ENCODE data around the gene KLF17.
"Not testable (repeated sequence)": the region's sequence is repeated elsewhere in the genome, so short reads cannot be mapped to it uniquely, and the experiment has no call there.

KLF17 gene

GRCh38 chr1:44110916-44111315 lies 7.7 kb upstream of the KLF17 start:
- no peak for DNase-seq

- no peak for DNase-seq
These were observed 6.8 kb upstream of the KLF17 start for GRCh38 chr1:44111861-44112260.

DNA sequence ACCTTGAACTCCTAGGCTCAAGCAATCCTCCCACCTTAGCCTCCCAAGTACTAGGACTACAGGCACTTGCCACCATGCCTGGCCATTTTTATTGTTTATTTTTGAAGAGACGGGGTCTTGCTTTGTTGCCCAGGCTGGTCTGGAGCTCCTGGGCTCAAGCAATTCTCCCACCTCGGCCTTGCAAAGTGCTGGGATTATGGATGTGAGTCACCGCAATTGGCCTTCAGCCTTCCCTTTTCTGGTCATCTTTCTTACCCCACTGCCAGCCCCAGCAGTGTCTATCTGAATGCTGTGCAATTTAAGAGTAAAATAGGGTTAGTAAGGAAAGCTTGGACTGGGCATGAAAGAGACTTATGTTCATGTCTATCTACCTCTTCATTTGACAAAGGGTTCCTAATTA lies 6.1 kb upstream of the KLF17 start:
- no peak for DNase-seq

DNA sequence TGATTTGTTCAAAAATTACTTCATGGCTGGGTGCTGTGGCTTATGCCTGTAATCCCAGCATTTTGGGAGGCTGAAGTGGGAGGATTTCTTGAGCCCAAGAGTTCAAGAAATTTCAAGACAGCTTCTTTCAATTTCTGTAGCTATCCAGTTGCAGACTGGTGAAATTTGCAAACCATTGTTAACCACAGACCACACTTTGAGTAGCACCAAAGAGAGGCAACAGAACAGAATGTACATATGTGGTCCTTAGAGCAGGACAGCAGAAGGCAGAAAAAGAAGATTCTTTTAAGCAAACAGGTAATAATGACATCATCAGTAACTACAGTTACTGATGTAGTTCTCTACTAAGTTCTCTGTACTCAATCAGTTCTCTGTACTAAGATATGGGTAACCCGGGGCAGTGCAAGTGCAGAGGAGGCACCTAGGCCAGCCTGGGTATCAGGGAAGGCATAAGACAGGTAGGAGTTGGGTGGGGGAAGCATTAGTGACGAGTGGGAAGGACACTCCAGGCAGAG lies 5.5 kb upstream of the KLF17 start:
- no peak for DNase-seq

DNA sequence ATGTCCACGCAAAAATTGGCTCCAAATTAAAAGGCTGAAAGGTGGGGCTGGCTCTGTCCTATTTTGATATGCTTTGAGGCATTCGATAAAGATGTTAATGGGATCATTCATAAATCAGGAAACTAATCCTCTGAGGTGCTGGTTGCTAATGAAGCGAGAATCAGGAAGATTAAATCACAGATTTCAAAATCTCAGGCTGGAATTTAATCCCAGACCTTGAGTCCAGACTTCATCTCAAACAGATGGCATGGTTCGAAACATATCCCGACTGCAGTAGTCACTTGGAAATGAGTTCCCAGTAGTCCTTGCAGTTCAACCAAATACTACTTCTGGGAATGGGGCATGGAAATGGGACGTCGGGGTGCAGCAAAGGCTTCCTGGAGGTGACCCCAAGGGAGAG lies 4.5 kb upstream of the KLF17 start:
- DNase-seq, result no peak

DNA sequence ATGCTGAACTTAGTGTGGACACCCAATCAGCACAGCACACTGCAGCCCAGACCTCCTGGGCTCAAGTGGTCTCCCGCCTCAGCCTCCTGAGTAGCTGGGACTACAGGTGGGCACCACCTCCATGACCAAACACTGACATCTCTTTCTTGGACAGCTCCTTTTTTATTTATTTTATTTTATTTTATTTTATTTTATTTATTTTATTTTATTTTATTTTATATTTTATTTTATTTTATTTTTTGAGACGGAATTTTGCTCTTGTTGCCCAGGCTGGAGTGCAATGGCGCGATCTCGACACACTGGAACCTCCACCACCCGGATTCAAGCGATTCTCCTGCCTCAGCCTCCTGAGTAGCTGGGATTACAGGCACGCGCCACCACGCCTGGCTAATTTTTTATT lies 1.3 kb upstream of the KLF17 start:
- DNase-seq, result not testable (repeated sequence)

DNA sequence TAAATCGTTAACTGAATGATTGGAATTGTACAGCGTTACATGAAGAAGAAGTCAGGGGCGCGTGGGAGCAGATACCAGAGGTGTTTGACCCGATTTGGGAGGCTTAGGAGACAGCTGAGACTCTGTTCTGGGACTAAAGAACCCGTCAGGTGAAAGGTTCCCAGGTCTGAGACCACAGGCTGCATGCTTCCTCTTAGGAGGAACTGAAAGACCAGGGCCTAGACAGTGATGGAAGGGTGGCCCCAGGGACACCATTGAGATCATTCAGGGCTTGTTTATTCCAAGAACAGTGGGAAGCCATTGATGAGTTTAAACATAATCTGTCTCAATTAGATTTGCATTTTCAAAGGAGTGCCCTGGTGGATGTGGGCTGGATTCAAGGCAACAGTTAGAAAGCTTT lies 904 bp downstream of the KLF17 start:
- no peak for DNase-seq

DNA sequence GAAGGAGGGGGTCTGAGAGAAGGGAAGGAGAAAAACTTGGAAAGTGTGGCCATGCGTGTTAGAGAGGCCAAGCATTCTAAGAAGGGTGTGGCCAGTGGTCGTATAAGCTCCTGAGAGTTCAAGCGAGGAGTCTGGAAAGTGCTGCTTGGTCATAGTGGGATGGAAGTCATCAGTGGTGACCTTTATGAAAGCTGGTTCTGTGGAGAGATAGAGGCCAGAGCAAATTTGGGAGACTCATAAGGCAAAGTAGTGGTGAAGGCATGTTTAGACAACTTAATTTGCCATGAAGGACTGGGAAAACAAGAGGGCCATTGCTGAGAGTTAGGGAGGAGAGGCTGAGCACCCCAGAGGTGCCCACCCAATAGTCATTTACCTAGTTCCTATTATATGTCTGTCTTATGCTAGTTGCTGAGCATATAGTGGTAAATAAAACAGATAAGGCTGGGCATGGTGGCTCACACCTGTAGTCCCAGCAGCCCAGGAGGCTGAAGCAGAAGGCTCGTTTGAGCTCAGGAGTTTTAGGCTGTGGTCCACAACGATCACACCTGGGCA lies 1.9 kb downstream of the KLF17 start:
- DNase-seq, result no peak

DNA sequence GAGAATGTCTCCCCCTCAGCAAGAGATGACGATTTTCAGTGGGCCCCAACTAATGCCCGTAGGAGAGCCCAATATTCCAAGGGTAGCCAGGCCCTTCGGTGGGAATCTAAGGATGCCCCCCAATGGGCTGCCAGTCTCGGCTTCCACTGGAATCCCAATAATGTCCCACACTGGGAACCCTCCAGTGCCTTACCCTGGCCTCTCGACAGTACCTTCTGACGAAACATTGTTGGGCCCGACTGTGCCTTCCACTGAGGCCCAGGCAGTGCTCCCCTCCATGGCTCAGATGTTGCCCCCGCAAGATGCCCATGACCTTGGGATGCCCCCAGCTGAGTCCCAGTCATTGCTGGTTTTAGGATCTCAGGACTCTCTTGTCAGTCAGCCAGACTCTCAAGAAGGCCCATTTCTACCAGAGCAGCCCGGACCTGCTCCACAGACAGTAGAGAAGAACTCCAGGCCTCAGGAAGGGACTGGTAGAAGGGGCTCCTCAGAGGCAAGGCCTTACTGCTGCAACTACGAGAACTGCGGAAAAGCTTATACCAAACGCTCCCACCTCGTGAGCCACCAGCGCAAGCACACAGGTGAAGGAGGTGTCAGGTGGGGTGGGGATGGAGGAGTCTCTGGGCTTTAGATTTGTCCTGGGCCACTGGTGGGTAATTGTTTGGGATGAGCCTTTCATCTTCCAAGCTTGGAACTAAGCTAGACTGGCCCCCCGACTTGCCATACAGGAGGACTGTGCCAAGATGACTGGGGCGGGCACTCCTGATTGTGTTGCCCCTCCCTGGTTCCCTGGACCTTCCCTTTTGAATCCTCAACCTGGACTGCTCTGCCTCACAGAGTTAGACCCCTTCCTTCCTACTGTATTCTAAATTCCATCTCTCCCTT lies 11.2 kb downstream of the KLF17 start:
- no peak for DNase-seq

DNA sequence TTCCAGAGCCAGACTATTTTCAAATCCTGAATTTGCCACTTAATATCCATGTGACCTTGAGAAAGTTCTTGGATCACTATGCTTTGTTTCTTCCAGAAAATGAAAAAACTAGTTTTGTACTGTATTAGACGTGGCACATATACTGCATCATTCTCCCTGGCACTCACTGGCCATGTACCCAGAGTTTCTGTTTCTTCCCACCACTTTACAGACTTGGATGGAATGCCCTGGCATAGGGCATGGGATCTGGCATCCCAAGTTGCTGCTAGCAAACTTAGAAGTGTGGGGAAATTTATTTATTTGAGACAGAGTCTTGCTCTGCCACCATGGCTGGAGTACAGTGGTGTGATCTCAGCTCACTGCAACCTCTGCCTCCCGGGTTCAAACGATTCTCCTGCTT lies 12.8 kb downstream of the KLF17 start:
- DNase-seq, result no peak

- DNase-seq, result no peak
These were observed 15.7 kb downstream of the KLF17 start for GRCh38 chr1:44134071-44134920.

- DNase-seq, result no peak
These were observed 17.3 kb downstream of the KLF17 start for GRCh38 chr1:44135886-44136285.

- DNase-seq, result no peak
These were observed 19.6 kb downstream of the KLF17 start for GRCh38 chr1:44138239-44138638.

- not testable (repeated sequence) for DNase-seq
These were observed 20.9 kb downstream of the KLF17 start for GRCh38 chr1:44139565-44139964.

GRCh38 chr1:44141531-44141930 lies 22.9 kb downstream of the KLF17 start, which contains the start of gene KLF18:
Gene KLF18 (minus strand): TSS chr1:44141631. CDS start chr1:44141631, 0 bp downstream.
- no peak for DNase-seq

GRCh38 chr1:44144962-44145756 lies 26.5 kb downstream of the KLF17 start:
- DNase-seq, result no peak

- no peak for DNase-seq
These were observed 28.1 kb downstream of the KLF17 start for GRCh38 chr1:44146536-44147361.

- no peak for DNase-seq
These were observed 29.0 kb downstream of the KLF17 start for GRCh38 chr1:44147582-44147981.

DNA sequence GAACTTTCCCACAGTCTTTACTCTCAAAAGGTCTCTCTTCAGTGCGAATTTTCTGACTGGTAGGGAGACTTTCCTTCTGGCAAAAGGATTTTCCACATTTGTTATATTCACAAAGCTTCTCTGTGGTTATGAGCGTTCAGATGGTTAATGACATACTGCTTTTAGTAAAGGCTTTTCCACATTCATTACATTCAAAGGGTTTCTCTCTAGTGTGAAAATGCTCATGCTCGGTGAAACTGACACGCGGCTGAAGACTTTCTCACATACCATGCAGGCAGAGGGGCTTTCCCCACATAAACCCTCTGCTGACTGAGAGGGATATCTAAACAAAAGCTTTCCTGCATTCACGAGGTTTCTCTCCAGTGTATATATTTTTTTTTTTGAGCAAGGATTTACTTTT lies 32.7 kb downstream of the KLF17 start:
- no peak for DNase-seq

DNA sequence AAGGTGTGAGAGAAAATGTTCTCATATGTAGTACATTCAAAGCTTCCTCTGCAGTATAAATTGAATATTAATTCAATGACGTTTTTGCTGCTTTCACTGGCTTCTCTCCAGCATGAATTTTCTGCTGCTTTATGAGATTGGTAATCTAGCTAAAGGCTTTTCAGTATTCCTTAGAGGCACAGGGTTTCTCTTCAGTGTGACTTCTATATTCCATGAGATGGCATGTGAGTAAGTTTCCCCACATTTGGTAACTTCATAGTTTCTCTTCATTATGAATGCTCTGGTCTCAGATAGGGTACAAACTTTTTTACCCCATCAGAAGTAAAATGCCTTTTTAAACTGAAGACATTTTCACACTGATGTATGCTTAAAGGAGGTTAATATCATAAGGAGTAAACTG lies 33.2 kb downstream of the KLF17 start:
- DNase-seq, result no peak

GRCh38 chr1:44152692-44153091 lies 34.1 kb downstream of the KLF17 start:
- DNase-seq, result no peak

DNA sequence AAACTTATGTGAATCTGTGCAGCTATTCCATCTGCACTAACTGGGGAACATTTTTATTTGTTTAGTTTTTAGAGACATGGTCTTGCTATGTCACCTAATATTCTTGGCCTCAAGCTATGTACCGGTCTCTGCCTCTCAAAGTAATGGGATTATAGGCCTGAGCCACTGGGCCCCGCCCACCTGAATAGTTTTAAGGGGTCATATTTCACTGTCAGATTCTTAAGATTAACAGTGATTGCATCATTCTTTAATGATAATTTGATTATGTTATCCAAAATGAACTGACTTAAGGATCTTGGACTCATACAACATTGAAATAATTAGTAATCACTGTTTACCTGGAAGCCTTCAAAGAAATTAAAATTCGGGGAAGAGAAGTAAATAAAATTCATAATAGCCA lies 35.4 kb downstream of the KLF17 start:
- DNase-seq, result no peak
